KMS-11 (cell line): ENCODE data around the gene TSHZ1.

Source experiments
- H2AFZ ChIP-seq: fragments of 200-600 bp; sonication (generic); 2 replicates; pipeline ENCODE4 v1.6.1; 2016; ENCODE audit warnings: antibody characterized with exemption, mixed run types, low read depth
- H3K27ac ChIP-seq: fragments of 200-600 bp; sonication (generic); 2 replicates; pipeline ENCODE4 v1.6.1; 2016; ENCODE audit warnings: mild to moderate bottlenecking, mixed run types
- H3K27me3 ChIP-seq: fragments of 200-600 bp; sonication (generic); 2 replicates; pipeline ENCODE4 v1.6.1; 2017; ENCODE audit warnings: mild to moderate bottlenecking, low read depth, mixed run types, moderate library complexity; ENCODE audit not compliant: insufficient read depth
- H3K36me3 ChIP-seq: fragments of 200-600 bp; sonication (generic); 2 replicates; pipeline ENCODE4 v1.6.1; 2017; ENCODE audit warnings: mild to moderate bottlenecking, mixed run types; ENCODE audit not compliant: insufficient read depth
- H3K4me1 ChIP-seq: fragments of 200-600 bp; sonication (generic); 2 replicates; pipeline ENCODE4 v1.6.1; 2016; ENCODE audit warnings: mild to moderate bottlenecking, low read depth, mixed run types; ENCODE audit not compliant: poor library complexity, severe bottlenecking
- H3K4me2 ChIP-seq: fragments of 200-600 bp; sonication (generic); 2 replicates; pipeline ENCODE4 v1.7.0; 2016; ENCODE audit warnings: mild to moderate bottlenecking, mixed run types
- H3K4me3 ChIP-seq: fragments of 200-600 bp; sonication (generic); IDR thresholded peaks from 2 replicates; pipeline ENCODE4 v1.6.1; 2017; ENCODE audit warnings: low read depth, low read length, mixed read lengths; ENCODE audit not compliant: insufficient read depth
- H3K79me2 ChIP-seq: fragments of 200-600 bp; sonication (generic); 2 replicates; pipeline ENCODE4 v1.6.1; 2016; ENCODE audit warnings: low read depth, mixed run types; ENCODE audit not compliant: insufficient read depth
- H3K9ac ChIP-seq: fragments of 200-600 bp; sonication (generic); 2 replicates; pipeline ENCODE4 v1.6.1; 2016; ENCODE audit warnings: mild to moderate bottlenecking, mixed run types
- H4K20me1 ChIP-seq: fragments of 200-600 bp; sonication (generic); 2 replicates; pipeline ENCODE4 v1.6.1; 2016; ENCODE audit warnings: mild to moderate bottlenecking, mixed run types; ENCODE audit not compliant: insufficient read depth
- CTCF ChIP-seq: fragments of 200-600 bp; sonication (generic); conservative IDR thresholded peaks from 2 replicates; pipeline ENCODE4 v1.6.1; 2017; ENCODE audit warnings: low read depth, mild to moderate bottlenecking, antibody characterized with exemption, low read length, moderate library complexity, mixed read lengths

Gene TSHZ1

GRCh38 chr18:75291460-75291859, 80.9 kb downstream of the TSHZ1 start:
- Histone ChIP-seq H3K27ac (no peak overlapping the region), H4K20me1 (no peaks in the 10 kb centered on the region), H3K4me3 (no peak overlapping the region), H3K4me2 (no peak overlapping the region), H3K4me1 (no peaks in the 10 kb centered on the region), H3K27me3 (no peaks in the 10 kb centered on the region), H3K9ac (no peak overlapping the region), H2AFZ (no peak overlapping the region), H3K79me2 (no peaks in the 10 kb centered on the region), H3K36me3 (no peaks in the 10 kb centered on the region)
- TF ChIP-seq CTCF = no peak

GRCh38 chr18:75293591-75293990, 83.0 kb downstream of the TSHZ1 start:
- H3K9ac ChIP-seq = no peak overlapping the region
- no peak overlapping the region for H3K4me2 ChIP-seq
- H4K20me1 ChIP-seq = no peaks in the 10 kb centered on the region
- no peak for TF ChIP-seq CTCF
- no peak overlapping the region for H2AFZ ChIP-seq
- no peaks in the 10 kb centered on the region for H3K79me2 ChIP-seq
- no peaks in the 10 kb centered on the region for H3K36me3 ChIP-seq
- H3K4me3 ChIP-seq = no peak overlapping the region
- H3K27me3 ChIP-seq = no peaks in the 10 kb centered on the region
- H3K27ac ChIP-seq = no peak overlapping the region
- H3K4me1 ChIP-seq = no peaks in the 10 kb centered on the region

GRCh38 chr18:75297731-75298130, 87.1 kb downstream of the TSHZ1 start:
- Histone ChIP-seq H3K36me3 (no peaks in the 10 kb centered on the region), H3K9ac (no peak overlapping the region), H3K4me2 (no peak overlapping the region), H3K27ac (no peak overlapping the region), H3K79me2 (no peaks in the 10 kb centered on the region), H3K4me1 (no peaks in the 10 kb centered on the region), H4K20me1 (no peaks in the 10 kb centered on the region), H3K4me3 (no peak overlapping the region), H2AFZ (no peak overlapping the region), H3K27me3 (no peaks in the 10 kb centered on the region)
- TF ChIP-seq CTCF = no peak

- H3K4me3 ChIP-seq = no peak overlapping the region
- no peak overlapping the region for H2AFZ ChIP-seq
- no peaks in the 10 kb centered on the region for H4K20me1 ChIP-seq
- no peak overlapping the region for H3K27ac ChIP-seq
- no peak overlapping the region for H3K9ac ChIP-seq
- H3K4me2 ChIP-seq = no peak overlapping the region
- no peaks in the 10 kb centered on the region for H3K4me1 ChIP-seq
- TF ChIP-seq CTCF = no peak
- no peaks in the 10 kb centered on the region for H3K27me3 ChIP-seq
- no peaks in the 10 kb centered on the region for H3K79me2 ChIP-seq
- no peaks in the 10 kb centered on the region for H3K36me3 ChIP-seq
Observed at GRCh38 chr18:75304678-75305557, 94.3 kb downstream of the TSHZ1 start.
